COR-L47 (cell line): ENCODE results near the gene HDAC10.

Experiments
- DNase-seq: peaks from one replicate; lab custom pipeline; 2025; lab: John Stamatoyannopoulos, UW

HDAC10 gene

DNA sequence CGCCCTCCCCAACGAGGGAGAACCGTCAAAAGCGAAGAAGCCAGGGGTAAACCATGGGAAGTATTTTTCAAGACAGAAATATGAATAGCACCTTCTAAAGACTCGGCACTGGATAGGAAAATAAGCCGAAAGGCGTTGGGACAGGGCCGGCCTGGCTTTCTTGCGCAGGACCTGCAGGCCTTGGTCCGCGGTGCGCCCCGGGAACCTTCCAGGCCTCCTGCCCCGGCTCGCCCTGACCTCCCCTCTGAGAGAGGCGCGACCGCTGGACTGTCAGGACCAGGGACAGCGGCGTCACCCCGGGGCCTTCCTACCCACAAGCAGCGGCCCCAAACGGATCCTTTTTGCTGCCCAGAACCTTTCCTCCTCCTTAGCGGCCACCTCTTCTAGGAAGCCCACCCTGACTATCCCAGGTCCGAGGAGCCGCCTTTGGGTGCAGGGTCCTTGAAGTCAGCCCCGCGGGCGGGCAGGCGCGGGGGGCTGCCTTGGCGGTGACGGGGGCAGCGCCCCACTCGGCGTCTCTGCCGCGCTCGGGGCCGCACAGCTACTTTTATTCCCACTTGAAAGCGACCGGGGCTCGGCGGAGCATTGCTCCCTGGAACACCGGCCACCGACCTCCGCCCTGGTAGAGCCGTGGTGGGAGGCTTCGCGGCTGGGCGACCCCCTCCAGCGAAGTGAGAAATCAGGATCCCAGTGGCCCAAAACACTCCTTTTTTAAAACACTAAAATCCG is 19.8 kb upstream of the HDAC10 start:
- DNase-seq, result no peak

DNA sequence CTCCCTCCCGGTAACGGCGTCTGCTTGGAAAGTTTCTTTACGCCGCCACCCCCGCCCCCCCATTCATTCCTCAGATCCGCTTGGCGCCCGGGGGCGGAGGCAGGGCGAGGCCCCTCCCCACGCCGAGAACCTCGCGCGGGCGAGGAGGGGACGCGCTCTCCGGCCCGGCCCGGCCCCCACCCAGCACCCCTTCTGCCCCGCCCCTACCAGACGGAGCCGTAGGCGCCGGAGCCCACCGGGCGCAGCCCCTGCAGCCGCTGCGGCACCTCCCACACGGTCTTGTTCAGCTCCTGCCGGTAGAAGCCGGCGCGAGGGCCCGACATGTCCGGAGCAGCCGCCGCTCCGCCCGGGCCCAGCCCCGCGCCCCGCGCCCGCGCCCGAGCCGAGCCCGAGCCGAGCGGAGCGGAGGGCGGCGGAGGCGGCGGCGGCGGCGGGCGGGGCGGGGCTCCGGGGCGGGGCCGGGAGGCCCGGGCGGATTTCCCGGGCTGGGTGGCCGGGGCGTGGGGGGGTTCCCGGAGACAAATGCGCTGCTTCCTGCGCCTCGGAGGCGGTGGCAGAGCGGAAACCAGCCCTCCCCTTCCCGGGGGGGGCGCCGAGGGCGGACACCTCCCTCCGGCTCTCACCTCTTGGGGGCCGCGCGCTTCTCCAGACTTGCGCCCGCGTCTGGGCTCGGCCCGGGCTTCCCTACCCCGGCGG is 19.1 kb upstream of the HDAC10 start, which contains the start of gene MAPK11:
MAPK11 (minus strand) TSS at position 411 of the 696 bp plus-strand sequence; CDS start at position 323, 88 bp downstream.
- peak; percentile 55 for DNase-seq

DNA sequence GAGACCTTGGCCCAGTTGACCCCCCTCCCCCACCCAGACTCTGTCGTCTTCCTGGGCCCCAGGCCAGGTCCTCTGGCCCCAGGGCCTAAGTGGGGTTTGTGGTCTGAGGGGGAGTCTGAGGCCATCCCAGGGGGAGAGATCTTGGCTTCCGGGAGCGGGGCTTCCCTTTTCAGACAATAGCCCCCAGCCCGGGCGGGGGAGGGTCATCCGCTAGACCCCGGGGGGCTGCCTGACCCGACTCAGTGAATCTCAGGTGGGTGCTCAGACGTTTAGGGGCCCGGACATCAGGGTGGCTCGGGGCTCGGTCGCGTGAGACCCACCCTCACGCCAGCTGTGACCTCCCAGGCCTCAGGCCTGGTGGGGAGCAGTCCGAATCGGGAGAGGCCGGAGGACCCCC is 18.5 kb upstream of the HDAC10 start:
- no peak for DNase-seq

DNA sequence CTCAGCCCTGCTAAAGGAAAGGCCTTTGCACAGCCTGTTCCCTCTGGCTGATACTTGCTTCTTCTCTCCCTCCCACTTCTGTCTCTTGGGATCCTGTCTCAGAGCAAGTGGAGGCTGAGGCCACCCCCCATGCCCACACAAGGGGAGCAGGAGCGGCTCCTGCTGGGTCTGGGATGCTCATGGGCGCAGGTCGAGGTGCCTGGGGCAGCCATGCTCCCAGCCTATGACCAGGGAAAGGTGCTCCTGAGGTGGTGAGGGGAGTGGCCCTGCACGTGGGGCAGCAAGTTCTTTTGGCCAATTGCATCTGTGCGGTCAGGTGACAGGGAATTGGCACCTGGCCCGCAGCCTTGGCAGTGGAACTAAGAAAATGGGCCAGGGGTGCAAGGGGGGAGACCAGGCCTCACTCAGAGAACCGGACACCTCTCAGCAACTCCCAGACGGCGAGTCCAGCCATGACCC is 17.6 kb upstream of the HDAC10 start:
- DNase-seq, result peak; percentile 47

DNA sequence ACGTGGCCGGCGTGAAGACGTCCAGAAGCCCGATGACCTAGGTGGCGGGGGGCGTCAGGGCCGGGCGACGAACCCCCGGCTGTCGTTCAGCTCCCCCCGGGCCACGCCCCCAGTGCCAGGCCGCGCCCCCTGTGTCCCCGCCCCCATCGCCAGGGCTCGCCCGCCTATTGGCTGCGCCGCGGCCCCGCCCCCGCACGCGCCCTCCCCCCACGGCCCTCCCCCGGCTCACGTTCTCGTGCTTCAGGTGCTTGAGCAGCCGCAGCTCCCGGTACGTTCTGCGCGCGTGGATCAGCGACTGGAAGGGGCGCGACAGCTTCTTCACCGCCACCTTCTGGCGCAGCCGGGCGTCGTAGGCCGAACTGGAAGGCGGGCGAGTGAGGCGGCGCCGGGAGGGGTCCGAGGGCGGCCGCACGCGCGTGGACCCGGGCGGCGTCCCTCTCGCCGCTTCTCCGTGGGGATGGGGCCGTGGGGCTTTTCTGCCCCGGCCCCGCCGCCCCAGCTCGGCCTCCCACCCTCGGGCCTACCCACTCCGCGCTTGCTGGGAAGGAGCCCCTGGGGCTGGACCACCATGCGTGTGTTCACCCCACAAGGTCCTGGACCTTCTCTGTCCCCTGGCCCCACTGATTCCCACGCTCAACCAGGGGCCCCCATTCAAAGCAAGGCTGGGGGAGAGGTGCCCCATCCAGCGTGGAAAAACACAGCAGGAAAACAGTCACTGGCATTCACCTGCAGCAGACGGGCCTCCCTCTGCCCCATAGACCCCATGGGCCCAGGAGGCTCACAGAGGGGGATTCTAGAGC is 16.7 kb upstream of the HDAC10 start:
- DNase-seq, result no peak

DNA sequence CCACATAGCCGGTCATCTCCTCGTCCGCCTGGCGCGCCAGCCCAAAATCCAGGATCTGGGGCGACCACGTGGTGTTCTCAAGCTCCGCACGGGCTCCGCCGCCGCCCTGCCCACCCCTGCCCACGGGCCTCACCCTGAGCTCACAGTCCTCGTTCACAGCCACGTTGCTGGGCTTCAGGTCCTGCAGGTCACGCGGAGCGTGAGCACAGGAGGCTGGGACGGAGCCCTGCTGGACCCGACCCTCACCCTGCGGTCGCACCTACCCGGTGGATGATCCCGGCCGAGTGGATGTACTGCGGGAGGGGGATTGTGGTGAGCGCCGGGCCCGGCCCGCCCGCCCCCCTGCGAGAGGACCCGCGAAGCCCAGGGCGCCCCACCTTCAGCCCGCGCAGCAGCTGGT is 15.9 kb upstream of the HDAC10 start:
- DNase-seq, result no peak

GRCh38 chr22:50264946-50265669 is 14.0 kb upstream of the HDAC10 start:
- no peak for DNase-seq

DNA sequence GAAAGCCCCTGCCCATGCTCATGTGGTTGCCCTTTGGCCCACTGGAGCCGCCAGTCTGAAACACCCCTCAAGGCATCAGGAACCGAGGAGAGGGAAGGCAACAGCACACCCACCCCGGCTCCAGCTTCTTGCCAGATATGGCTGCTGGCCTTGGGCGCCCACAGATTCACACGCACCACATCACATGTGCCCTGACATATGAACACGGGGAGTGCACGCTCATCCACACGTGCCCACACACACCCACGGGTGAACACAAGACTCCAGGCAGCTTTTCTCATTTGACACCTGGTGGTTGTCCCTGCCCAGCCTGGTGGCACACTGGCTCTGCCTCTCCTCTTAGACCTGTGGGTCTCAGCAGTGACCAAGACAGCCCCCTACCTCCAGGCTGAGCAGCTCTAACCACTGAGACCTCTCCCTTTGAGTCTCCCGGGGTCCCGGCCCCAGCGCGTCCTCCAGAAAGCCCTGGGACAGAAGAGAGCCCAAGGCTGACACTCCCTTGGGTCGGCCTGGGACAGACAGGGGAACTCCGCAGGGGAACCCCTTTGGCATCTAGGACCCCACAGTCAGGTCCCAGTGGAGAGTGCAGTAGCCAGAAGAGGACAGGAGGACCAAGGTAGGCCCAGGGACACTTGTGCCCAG is 13.2 kb upstream of the HDAC10 start:
- DNase-seq, result no peak

DNA sequence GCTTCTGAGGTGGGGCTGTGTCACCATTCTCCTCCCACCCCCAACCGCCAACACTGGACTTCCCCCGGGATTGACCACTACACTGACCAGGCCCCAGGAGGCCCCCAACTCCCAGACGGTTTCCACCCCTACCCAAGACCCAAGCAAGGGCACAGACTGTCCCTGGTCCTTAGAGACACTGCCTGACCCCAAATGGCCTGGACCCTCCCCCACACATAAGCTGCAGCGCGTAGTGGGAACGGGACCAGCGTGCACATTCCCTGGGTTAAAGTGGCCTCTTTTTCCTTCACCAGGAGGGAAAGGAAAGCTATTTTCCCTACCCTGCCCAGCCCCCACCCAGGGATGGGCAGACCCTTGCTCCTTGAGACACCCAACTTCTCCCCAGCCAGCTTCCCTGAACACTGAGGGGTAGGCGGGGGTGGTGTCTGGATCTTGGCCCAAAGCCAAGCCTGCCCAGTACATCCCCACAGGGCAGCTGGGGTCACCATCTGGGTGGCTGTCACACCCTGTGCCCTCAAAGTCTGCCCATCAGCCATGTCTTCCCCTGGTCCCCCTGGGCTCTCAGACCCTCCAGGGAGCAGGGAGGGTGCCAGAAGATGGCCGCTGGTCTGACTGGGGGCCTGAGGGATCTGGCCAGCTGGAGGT is 12.0 kb upstream of the HDAC10 start:
- DNase-seq, result no peak

DNA sequence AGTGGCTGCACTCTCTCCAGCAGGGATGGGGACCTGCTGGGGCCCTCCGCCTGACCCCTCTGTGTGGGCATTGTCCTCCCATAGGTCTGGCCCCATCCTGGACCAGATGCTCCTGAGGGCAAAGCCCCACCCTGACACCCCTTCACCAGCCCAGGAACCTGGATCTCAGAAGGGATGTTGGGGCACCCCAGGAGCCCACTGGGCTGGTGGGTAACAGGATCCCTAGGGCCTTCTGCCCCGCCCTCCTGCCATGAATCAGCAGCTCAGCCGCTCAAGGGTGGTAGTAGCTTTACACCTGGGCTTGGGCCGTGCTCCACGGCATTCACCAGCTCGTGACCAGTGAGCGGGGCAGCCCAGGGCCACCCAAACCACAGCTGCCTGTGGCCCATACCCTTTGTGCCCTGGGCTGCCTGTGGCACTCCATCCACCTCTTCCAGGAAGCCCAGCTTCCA is 11.4 kb upstream of the HDAC10 start:
- no peak for DNase-seq

GRCh38 chr22:50261615-50262459 is 10.8 kb upstream of the HDAC10 start, which contains the start of gene MAPK12:
Gene MAPK12 (minus strand): TSS chr22:50261683. CDS start chr22:50261509, 174 bp downstream.
- peak; percentile 51 for DNase-seq

- DNase-seq, result peak; percentile 43
Measured at GRCh38 chr22:50260801-50261614, 9.9 kb upstream of the HDAC10 start.

GRCh38 chr22:50260434-50260800 is 9.4 kb upstream of the HDAC10 start:
- DNase-seq, result no peak

GRCh38 chr22:50259302-50259701 is 8.2 kb upstream of the HDAC10 start:
- DNase-seq, result no peak

DNA sequence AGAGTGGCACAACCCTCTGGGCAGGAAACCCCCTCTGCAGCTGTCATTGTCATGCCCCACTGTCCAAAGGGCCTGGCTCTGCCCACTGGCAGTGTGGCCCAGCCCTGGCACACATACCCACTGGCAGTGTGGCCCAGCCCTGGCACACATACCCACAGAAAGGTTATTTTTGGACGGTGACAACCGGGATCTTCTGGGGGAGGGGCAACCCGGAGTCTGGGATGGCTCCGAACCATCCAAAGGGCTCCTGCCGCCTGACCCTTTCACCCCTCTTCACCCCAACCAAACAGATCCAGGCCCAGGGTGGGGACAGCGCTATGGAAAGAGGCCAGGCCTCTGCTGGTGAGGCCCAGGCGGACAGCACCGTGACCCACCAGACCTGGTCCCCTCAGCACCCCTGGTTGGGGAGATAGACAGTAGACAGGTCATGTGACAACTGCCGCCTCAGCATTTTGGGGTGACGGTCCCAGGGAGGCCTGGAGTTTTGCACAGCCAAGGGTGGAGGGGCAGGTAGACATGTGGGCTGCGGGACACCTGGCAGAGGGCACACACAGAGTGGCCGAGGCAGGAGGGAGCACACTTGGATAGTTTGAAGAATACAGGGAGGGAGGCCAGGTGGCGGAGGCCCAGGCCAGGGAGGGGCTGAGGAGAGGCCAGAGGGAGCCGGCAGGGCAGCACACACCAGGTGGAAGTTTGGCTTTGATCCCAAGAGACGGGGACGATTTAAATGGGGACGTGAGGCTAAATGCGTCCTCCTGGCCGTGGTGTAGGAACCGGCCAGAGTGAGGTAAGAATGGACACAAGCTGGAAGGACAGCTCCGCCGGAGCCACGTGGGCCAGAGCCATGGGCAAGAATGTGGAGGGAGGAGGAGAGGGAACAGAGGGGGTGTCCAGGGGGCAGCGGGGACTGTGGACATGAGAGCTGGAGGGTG is 7.6 kb upstream of the HDAC10 start:
- DNase-seq, result no peak

- DNase-seq, result no peak
Measured at GRCh38 chr22:50257451-50258360, 6.6 kb upstream of the HDAC10 start.

DNA sequence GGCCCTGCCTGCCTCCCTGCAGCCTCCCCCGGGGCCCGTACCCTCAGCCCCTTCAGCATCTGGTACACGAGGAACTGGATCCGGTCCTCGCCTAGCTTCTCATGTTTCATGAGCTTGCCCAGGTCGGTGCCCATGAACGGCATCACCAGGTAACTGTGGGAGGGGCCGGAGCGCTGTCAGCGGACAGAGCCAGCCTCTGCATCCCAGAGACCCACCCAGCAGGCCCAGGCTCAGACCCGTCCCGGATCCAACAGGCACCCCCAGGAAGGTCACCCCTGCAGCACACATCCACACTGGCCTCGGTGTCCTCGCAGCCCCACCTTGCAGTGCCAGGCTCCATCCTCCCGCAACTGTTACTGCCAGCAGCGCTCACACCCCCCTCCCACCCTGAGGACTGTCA is 6.0 kb upstream of the HDAC10 start:
- DNase-seq, result no peak
